Stomach (tissue), 4 donors: ENCODE data around the gene CST7.
A peak's percentile ranks its signal among the peaks of the same experiment; 100 is the strongest.

Experiments used
- CTCF ChIP-seq, 7 experiments: fragments of 450-650 bp in 4 of 7; fragments of 200-600 bp in 3 of 7; sonication (generic) in 3 of 7; IDR thresholded peaks; one replicate each; pipeline ENCODE4 v1.5.1; 2016 to 2019; ENCODE audit warnings: antibody characterized with exemption in 7 of 7, control low read depth in 2 of 7, mild to moderate bottlenecking in 1 of 7
- POLR2AphosphoS5 ChIP-seq, 3 donors: sonication (generic); formaldehyde crosslinking; IDR thresholded peaks; one replicate each; pipeline ENCODE4 v1.6.1; 2016; ENCODE audit warnings: antibody characterized with exemption in 3 of 3

GRCh38 chr20:24993337-24994185 lies 44.5 kb downstream of the CST7 start:
- TF ChIP-seq CTCF (IDR thresholded peaks at IDR 0.05) (peak in 3 of 7 experiments; percentile 31 to 46 (median 39)), POLR2AphosphoS5 (IDR thresholded peaks at IDR 0.05) (no peak)
